GM23248 (cell line): Measurements from ENCODE around the gene ADRA2C.

ENCODE experiments used
- EZH2 ChIP-seq: fragments of 200-600 bp; sonication (generic); IDR thresholded peaks from 2 replicates; pipeline ENCODE4 v1.6.1; 2018; ENCODE audit warnings: antibody characterized with exemption, mild to moderate bottlenecking; ENCODE audit not compliant: insufficient read depth, poor library complexity, severe bottlenecking
- EZH2phosphoT487 ChIP-seq: fragments of 200-600 bp; sonication (generic); IDR thresholded peaks from 2 replicates; pipeline ENCODE4 v1.6.1; 2018; ENCODE audit warnings: antibody characterized with exemption, moderate library complexity, mild to moderate bottlenecking, low read depth; ENCODE audit not compliant: insufficient read depth

- TF ChIP-seq EZH2phosphoT487 (no peak), EZH2 (no peak)
These were observed 25.8 kb downstream of the ADRA2C start for GRCh38 chr4:3791910-3792542.
